GM23338 (cell line): Measurements from ENCODE around the gene ID3. TPM values are rescaled to one million over a fixed set of nuclear protein-coding genes. Genes with fewer than 3 reads are reported as not detected.

ENCODE experiments used
- ATAC-seq: fragments of 200-7000 bp; cut with Tn5 transposase; 3 replicates; pipeline ENCODE4 v1.9.1; 2020
- DNase-seq: peaks from one replicate; pipeline ENCODE4 v3.0.0-alpha.2; 2015; ENCODE audit warnings: low spot score
- H2AFZ ChIP-seq: fragments of 200-600 bp; sonication (generic); 2 replicates; pipeline ENCODE4 v1.8.0; 2016; ENCODE audit warnings: antibody characterized with exemption, mild to moderate bottlenecking, moderate library complexity
- H3F3A ChIP-seq: fragments of 200-600 bp; sonication (generic); replicated peaks from 2 replicates; pipeline ENCODE4 v1.8.0; 2017; ENCODE audit warnings: antibody characterized with exemption, mixed run types, low read depth
- H3K27ac ChIP-seq: fragments of 200-600 bp; sonication (generic); 2 replicates; pipeline ENCODE4 v1.6.1; 2016; ENCODE audit warnings: low read depth
- H3K27me3 ChIP-seq: fragments of 200-600 bp; sonication (generic); 2 replicates; pipeline ENCODE4 v1.8.0; 2016; ENCODE audit warnings: mild to moderate bottlenecking, mixed run types, moderate library complexity; ENCODE audit not compliant: insufficient read depth
- H3K36me3 ChIP-seq: fragments of 200-600 bp; sonication (generic); 2 replicates; pipeline ENCODE4 v1.8.0; 2016; ENCODE audit warnings: mild to moderate bottlenecking; ENCODE audit not compliant: insufficient read depth
- H3K4me1 ChIP-seq: fragments of 200-600 bp; sonication (generic); 2 replicates; pipeline ENCODE4 v1.8.0; 2016; ENCODE audit warnings: mild to moderate bottlenecking, moderate library complexity; ENCODE audit not compliant: insufficient read depth
- H3K4me2 ChIP-seq: fragments of 200-600 bp; sonication (generic); 2 replicates; pipeline ENCODE4 v1.7.1; 2017; ENCODE audit warnings: mixed run types
- H3K4me3 ChIP-seq: fragments of 200-600 bp; sonication (generic); 2 replicates; pipeline ENCODE4 v1.6.1; 2016; ENCODE audit warnings: mixed run types
- H3K79me2 ChIP-seq: fragments of 200-600 bp; sonication (generic); replicated peaks from 2 replicates; pipeline ENCODE4 v1.8.0; 2017; ENCODE audit warnings: mild to moderate bottlenecking; ENCODE audit not compliant: insufficient read depth
- H3K9me2 ChIP-seq: fragments of 200-600 bp; sonication (generic); 2 replicates; pipeline ENCODE4 v1.8.0; 2017; ENCODE audit not compliant: insufficient read depth
- H4K20me1 ChIP-seq: fragments of 200-600 bp; sonication (generic); replicated peaks from 2 replicates; pipeline ENCODE4 v1.8.0; 2017; ENCODE audit warnings: mild to moderate bottlenecking; ENCODE audit not compliant: insufficient read depth
- H3K27ac Mint-ChIP-seq: 2 replicates; pipeline ENCODE4 v1.8.0; 2020; ENCODE audit warnings: inconsistent platforms, mild to moderate bottlenecking, moderate library complexity, mixed read lengths
- H3K27me3 Mint-ChIP-seq: 3 replicates; pipeline ENCODE4 v1.8.0; 2022; ENCODE audit warnings: low read depth, mild to moderate bottlenecking, moderate library complexity, mixed read lengths, inconsistent platforms; ENCODE audit not compliant: insufficient read depth, poor library complexity
- H3K36me3 Mint-ChIP-seq: 3 replicates; pipeline ENCODE4 v1.8.0; 2021; ENCODE audit warnings: low read depth, mild to moderate bottlenecking, inconsistent platforms, moderate library complexity, mixed read lengths
- H3K4me1 Mint-ChIP-seq: 3 replicates; pipeline ENCODE4 v1.8.0; 2020; ENCODE audit warnings: mild to moderate bottlenecking, inconsistent platforms, mixed read lengths
- H3K4me3 Mint-ChIP-seq: 3 replicates; pipeline ENCODE4 v1.8.0; 2021; ENCODE audit warnings: moderate library complexity, mild to moderate bottlenecking, inconsistent platforms, mixed read lengths
- H3K9me3 Mint-ChIP-seq: 3 replicates; pipeline ENCODE4 v1.8.0; 2020; ENCODE audit warnings: moderate library complexity, mild to moderate bottlenecking, inconsistent platforms, mixed read lengths
- EZH2phosphoT487 ChIP-seq: fragments of 200-600 bp; sonication (generic); IDR thresholded peaks from one replicate; pipeline ENCODE4 v1.8.1; 2018; ENCODE audit warnings: antibody characterized with exemption; ENCODE audit not compliant: unreplicated experiment
- JUNB ChIP-seq: IDR thresholded peaks from one replicate; pipeline ENCODE4 v1.6.1; 2016; ENCODE audit warnings: antibody characterized with exemption; ENCODE audit not compliant: unreplicated experiment
- POLR2AphosphoS5 ChIP-seq: IDR thresholded peaks from 2 replicates; pipeline ENCODE4 v1.6.1; 2016; ENCODE audit warnings: antibody characterized with exemption, low read depth
- REST ChIP-seq: IDR thresholded peaks from one replicate; pipeline ENCODE4 v1.6.1; 2018; ENCODE audit warnings: antibody characterized with exemption; ENCODE audit not compliant: unreplicated experiment
- ZNF462 ChIP-seq: fragments of 250-450 bp; sonication (Bioruptor Pico); IDR thresholded peaks from 2 replicates; pipeline ENCODE4 v1.5.0; 2020; ENCODE audit warnings: mild to moderate bottlenecking, moderate library complexity
- polyA plus RNA-seq: library from polyadenylated mRNA; unstranded; fragments of >200 nt; fragmentation: Nextera tagmentation; extraction: Ambion mirVana; gene quantifications from 2 replicates; pipeline ENCODE4 v1.2.1, GENCODE V29; 2016
- total RNA-seq: library from RNA; depleted of rRNA; stranded (reverse); fragments of >200 nt; shearing (Covaris generic); gene quantifications from 2 replicates; pipeline ENCODE4 v1.2.3, GENCODE V29; 2014

The ID3 gene
- total and polyA plus RNA-seq, 2 experiments from 2014 or later = 164 to 345 TPM

GRCh38 chr1:23526329-23527041, 32.8 kb downstream of the ID3 start:
- H3K27ac Mint-ChIP-seq = no peak overlapping the region

More at GRCh38 chr1:23526329-23527041, 32.8 kb downstream of the ID3 start:
- H3K4me3 Mint-ChIP-seq = no peak overlapping the region; the same call in 2 of the 3 replicates
- Histone ChIP-seq H3K27ac (no peak overlapping the region), H4K20me1 (no peaks in the 10 kb centered on the region; the same call in 1 of the 2 replicates), H3K27me3 (peaks cover 21% of the 10 kb centered on the region), H3K4me3 (no peak overlapping the region), H3K4me2 (no peak overlapping the region), H2AFZ (no peak overlapping the region), H3K9me2 (no peaks in the 10 kb centered on the region), H3K4me1 (peaks cover 20% of the 10 kb centered on the region), H3K36me3 (no peaks in the 10 kb centered on the region), H3K79me2 (no peaks in the 10 kb centered on the region), H3F3A (peaks cover 4% of the 10 kb centered on the region; the same call in 1 of the 2 replicates)
- H3K4me1 Mint-ChIP-seq = peaks cover 30% of the 10 kb centered on the region
- peaks cover 12% of the 10 kb centered on the region for H3K36me3 Mint-ChIP-seq
- no peak for DNase-seq
- ATAC-seq = no peak
- H3K27me3 Mint-ChIP-seq = peaks cover 26% of the 10 kb centered on the region
- TF ChIP-seq JUNB (no peak), EZH2phosphoT487 (no peak), POLR2AphosphoS5 (no peak), REST (no peak), ZNF462 (CRISPR knock-in tag) (no peak)
- no peaks in the 10 kb centered on the region for H3K9me3 Mint-ChIP-seq
